GM19043 (cell line): ENCODE results near the gene MATN4.
"Not testable (repeated sequence)": the region's sequence is repeated elsewhere in the genome, so short reads cannot be mapped to it uniquely, and the experiment has no call there.

ENCODE experiments used
- ATAC-seq: cut with Tn5 transposase; IDR thresholded peaks from one replicate; pipeline ENCODE4 v1.9.1; 2021; ENCODE audit warnings: low read depth; ENCODE audit not compliant: unreplicated experiment

Gene MATN4

DNA sequence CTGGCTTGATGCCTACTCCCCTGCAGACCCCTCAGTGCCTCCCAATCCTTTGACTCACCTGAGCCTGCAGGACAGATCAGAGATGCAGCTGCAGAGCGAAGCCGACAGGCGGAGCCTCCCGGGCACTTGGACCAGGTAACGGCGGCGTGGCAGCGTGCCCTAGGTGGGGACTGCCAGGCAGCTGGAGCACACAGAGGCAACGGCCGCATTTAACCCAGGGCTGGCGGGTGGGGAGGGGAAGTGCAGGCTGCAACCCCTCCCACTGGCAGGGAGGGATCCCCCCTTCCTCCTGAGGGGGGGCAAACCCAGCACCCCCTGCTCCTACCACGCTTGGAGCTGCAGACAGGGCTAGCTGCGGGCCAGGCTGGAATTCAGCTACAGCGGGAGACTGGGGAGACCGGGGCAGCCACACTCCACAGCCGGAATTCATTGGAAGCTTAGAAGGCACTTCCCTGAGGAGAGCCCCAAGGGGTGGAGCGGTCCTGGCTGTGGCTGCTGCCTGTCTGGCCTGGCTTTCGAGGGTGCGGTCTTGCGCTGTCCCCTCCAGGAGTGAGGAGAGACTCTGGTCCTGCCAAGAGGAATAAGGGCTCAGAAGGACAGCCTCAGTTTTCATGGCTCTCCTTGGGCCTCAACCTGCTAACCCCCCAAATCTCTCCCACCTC is at the start of gene MATN4:
Gene MATN4, minus strand, starts transcription at position 183 of the 662 bp plus-strand sequence. CDS start 2,717 bp downstream, outside the sequence.
- ATAC-seq: no peak

- ATAC-seq: no peak
Observed at GRCh38 chr20:45355209-45356084, 47.3 kb upstream of the MATN4 start.

DNA sequence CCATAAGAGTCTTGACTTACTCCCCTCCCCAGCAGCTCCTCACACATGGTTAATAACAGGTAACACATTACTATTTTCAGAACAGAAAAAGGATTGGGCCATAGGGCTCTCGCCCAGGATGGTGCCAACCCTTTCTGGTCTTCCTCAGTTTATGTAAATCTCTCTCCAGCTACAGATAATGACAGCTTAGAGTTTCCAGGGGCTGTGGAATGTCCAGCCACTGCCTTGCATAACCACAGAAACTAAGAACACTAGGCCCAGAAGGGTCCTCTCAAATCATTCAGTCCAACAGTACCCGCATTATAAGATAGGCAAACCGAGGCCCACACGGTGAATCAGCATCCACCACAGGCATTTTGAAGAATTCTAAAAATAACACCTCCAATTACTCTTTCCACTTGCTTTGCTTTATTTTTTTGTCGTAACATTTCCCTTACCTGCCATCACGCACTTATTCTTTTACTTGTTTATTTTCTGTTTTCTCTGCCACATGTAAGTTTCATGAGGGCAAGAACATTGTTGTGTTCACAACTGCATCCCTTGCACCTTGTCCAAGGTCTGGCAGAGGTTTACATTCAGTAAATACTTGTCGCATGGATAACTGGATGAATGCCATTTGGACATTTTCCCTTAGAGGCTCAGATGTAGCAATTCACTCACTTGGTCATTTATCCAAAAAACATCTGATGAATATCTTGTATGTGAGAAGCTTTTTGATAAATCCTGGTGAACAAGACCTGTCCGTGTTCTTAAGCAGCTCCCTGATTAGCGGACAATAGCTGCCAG is 46.5 kb upstream of the MATN4 start:
- no peak for ATAC-seq

GRCh38 chr20:45353746-45354145 is 45.6 kb upstream of the MATN4 start:
- no peak for ATAC-seq

DNA sequence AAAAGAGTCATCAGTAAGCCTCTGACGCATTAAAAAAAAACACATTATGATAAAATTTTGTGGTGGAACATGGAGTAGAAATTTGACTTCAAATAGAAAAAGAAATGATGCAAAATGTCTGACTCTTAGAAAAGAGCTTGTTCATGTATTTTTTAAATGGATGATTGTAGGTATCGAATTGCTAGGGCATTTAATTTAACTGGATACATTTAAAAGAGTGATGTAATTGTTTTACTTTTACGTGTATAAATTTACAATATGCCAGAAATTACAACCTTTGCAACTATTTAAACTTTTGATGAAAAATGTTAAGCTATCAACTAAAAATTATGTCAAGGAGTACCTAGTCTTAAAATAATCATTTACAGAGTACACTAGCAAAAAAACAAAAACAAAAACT is 44.6 kb upstream of the MATN4 start:
- ATAC-seq: no peak

GRCh38 chr20:45350795-45351194 is 42.7 kb upstream of the MATN4 start:
- ATAC-seq: not testable (repeated sequence)

DNA sequence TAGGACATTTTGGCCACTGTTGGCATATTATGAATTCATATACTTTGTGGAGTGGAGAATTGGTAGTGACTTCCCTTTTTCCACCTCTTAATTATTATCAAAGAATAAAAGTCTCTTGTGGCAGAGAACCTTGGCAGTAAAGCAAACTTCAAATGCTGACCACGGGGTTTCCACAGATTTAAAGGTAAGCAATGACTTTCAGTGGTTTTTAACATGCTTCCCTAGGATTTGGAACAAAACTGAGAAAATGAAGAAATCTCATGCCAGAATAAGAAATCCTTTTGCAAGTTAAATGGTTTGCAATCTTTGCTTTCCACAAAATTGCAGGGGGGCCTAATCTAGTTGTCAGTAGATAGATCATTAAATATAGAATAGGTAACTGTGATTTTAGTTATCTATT is 42.1 kb upstream of the MATN4 start:
- no peak for ATAC-seq

DNA sequence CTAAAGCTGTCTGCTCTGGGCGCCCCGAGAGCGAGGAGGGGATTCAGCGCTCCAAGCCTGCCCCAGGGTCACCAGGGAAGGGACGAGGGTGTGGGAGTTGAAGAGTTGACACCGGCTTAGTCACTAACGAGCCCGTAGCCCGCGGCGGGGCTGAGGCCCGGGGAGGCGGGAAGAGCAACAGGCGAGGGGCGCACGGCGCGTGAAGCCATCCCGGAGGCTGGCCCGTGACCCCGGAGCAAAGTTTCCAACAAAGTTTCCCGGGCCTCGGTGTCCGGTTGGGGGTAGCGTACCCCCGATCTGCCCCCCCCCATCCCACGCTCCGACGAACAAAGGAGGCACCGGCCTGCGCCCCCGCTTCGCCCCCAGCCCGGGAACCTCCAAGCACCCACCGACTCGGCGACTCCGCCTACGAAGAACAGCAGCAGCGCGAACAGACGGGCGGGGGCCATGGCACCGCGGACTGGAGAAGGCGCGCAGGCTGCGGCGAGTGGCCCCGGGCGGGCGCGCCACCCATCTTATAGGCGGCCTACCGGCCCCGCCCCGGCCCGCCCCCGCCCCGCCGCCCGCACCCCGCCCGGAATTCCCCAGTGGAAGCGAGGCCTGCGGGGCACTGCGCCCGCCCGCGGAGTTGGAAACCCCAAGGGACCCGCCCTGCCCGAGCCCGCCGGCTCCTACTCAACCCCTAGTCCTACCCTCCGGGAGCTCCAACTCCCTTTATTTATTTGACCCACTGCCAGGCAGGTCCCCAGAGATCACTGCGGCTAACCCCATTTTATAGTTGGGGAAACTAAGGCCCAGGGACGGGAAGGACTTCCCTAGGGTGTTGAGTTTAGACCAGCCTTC is 40.1 kb upstream of the MATN4 start, which contains the start of gene SDC4:
Gene SDC4, minus strand, starts transcription at position 489 of the 843 bp plus-strand sequence. Its CDS starts 40 bp downstream, at position 449.
- ATAC-seq: no peak

- ATAC-seq: no peak
Observed at GRCh38 chr20:45347297-45347935, 39.3 kb upstream of the MATN4 start.

DNA sequence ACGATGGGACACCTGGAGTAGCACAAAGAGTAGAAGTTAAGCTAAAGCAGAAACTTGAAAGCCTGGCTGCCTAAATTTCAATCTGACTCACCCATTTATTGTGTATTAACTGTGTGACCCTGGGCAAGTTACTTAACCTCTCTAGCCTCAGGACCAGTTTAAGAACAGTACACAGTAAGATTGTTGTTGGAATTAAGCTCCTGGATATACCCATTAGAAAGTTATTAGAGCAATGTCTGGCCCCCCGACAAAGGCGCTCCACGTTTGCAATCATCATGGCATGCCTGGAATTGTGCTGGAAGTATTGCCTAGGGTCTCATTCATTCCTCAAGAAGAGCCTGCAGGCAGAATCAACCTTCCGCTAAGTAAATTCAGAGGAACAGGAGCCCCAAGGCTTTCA is 38.8 kb upstream of the MATN4 start:
- ATAC-seq: no peak

GRCh38 chr20:45346291-45346718 is 38.2 kb upstream of the MATN4 start:
- no peak for ATAC-seq

- ATAC-seq: no peak
Observed at GRCh38 chr20:45345104-45345936, 37.2 kb upstream of the MATN4 start.

- ATAC-seq: no peak
Observed at GRCh38 chr20:45344168-45344860, 36.2 kb upstream of the MATN4 start.

- no peak for ATAC-seq
Observed at GRCh38 chr20:45343532-45344167, 35.6 kb upstream of the MATN4 start.

DNA sequence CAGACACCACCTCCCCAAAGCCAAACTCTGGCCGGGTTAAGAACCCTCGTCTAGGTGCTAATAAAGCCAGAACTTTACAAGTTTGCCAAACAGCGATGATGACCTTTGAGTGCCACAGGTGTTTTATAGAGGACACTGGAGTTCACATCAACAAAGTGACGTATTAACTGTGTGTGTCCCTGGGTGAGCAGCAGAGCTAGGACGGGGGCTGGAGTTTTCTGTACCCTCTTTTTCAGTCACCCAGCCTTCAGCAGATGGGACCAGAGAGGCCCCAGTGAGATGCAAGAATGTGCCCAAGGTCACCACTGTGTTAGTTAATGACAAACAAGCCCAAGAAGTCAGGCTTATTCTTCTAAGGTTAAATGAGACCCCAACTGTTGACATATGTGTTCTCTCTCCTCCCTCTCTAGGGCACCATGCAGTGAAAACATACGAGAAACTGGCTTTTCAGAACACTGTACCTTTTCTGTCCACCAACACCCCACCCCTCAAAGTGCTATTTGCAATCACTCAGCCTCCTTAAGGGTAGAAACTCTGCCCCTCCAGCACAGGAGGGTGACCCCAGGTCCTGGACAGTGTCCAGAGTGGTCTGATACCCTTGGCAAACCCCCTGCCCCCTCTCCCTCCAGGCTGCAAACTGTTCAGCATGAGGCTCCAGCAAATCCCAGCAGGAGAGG is 34.9 kb upstream of the MATN4 start:
- no peak for ATAC-seq

DNA sequence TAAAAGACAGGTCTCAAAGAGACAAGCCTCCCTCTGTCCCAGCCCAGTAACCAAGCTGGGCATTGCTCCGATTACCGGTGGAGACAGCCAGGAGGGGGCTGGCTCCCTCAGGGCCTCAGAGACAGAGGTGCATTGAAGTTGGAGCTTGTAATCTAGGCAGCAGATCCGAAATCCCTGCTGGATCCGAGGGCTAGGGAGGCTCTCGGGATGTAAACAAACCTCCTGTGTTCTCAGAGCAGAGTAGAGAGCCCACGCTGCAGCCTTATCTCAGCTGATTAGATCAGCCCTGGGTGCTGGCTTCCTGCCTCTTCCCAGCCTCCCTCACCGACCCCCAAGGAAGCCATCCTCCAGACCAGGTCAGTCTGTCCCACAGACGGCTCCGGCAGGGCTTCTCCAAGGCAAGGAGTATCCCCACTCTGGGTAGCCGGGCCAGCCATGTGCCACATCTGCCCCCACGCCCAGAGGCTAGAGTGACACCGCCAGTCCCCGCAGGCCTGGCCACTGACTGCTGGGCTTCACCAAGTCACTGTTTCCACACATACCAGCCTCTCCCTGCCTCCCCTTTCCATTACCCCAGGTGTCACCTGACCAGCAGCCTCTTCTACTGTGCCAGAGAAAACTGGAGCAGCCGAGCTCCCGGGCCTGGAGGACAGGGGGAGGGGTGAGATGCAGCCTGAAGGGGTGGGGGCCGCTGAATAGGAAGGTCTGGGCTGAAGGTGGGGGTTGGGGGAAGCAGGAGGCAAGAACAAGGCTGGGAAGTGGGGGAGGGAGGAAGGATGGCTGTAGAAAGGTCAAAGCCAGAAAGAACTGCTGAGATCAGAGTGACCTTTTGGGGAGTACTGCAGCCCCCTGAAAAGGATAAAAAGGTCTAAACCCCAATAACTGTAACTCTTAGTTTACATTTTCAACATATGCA is 34.1 kb upstream of the MATN4 start:
- no peak for ATAC-seq
